Measurements from ENCODE around the gene PITPNM3. TPM values are rescaled to one million over a fixed set of nuclear protein-coding genes. Genes with fewer than 3 reads are reported as not detected.

Gene PITPNM3
- total RNA-seq, 2 donors from 2014 or later, result 5.3 to 7.9 TPM

DNA sequence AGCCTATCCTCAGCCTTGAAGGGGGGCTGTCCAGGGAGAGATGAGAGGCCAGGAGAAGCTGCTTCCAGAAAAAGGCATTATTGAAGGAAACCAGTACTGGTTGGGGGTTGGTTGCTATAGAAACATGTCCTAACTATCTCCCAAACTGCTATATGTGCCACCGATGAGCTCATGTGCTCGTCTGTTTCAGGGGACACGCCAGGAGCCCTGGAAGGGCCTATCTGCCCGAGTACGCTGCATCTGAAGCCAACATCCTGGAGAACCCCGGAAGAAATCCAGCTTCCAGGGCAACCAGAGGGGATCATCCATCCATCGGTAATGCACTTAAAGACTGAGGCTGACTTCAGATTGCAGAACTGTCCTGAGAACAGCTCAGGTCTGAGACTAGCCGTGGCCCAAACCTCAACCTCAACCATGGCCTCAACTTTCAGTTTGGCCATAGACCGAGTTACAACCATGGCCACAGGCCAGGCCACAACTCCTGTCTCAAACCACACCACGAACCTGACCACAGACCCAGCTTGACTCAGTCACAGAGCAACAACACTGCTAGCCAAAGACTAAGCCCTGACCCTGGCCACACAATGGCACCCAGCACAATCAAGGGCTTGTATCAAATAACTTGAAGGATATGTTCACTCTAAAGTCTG is 10.2 kb downstream of the PITPNM3 start:
- intact Hi-C loops (cut with DNase I), result no loop called here
- peaks cover 8% of the 10 kb centered on the region for H3K4me1 ChIP-seq (replicated peaks)
- 89% methylated on average over 10 of the region's 10 CpGs for WGBS
- no peaks in the 10 kb centered on the region for H3K9me3 ChIP-seq
- H3K27ac ChIP-seq, result no peak overlapping the region
- no peak overlapping the region for H3K4me3 ChIP-seq
- H3K36me3 ChIP-seq, result no peaks in the 10 kb centered on the region
- TF ChIP-seq POLR2AphosphoS5 (IDR thresholded peaks at IDR 0.05), result no peak
- TF ChIP-seq, protein P1, sequence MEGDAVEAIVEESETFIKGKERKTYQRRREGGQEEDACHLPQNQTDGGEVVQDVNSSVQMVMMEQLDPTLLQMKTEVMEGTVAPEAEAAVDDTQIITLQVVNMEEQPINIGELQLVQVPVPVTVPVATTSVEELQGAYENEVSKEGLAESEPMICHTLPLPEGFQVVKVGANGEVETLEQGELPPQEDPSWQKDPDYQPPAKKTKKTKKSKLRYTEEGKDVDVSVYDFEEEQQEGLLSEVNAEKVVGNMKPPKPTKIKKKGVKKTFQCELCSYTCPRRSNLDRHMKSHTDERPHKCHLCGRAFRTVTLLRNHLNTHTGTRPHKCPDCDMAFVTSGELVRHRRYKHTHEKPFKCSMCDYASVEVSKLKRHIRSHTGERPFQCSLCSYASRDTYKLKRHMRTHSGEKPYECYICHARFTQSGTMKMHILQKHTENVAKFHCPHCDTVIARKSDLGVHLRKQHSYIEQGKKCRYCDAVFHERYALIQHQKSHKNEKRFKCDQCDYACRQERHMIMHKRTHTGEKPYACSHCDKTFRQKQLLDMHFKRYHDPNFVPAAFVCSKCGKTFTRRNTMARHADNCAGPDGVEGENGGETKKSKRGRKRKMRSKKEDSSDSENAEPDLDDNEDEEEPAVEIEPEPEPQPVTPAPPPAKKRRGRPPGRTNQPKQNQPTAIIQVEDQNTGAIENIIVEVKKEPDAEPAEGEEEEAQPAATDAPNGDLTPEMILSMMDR (IDR thresholded peaks at IDR 0.05), result no peak
- no peak for TF ChIP-seq POLR2A (IDR thresholded peaks at IDR 0.05)
- no peak for DNase-seq (ENCODE audit: low spot score)
- H3K27me3 ChIP-seq (replicated peaks; ENCODE audit: insufficient read depth), result no peaks in the 10 kb centered on the region

DNA sequence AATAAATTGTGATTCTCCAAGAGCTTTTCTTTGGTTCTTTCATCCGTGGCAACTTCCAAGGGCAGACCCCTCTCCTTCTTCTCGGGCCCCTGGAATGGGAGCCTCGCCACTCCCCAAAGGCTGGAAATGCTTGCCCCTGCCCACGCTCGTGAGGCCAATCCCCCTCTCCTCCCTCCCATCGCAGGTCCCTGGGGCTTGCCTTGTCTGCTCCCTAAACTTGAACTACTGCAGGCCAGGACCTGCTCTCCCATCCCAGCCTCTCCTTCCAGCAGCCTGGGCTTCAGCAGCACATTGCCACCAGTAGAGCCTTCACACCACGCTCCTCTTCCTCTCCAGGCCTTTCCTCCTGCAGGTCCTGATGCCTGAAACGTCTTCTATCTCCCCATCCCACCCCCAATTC is 11.1 kb downstream of the PITPNM3 start:
- no peak overlapping the region for H3K4me3 ChIP-seq
- H3K4me1 ChIP-seq (replicated peaks), result peaks cover 8% of the 10 kb centered on the region
- no peak for TF ChIP-seq POLR2AphosphoS5 (IDR thresholded peaks at IDR 0.05)
- TF ChIP-seq POLR2A (IDR thresholded peaks at IDR 0.05), result no peak
- TF ChIP-seq, protein P1 (IDR thresholded peaks at IDR 0.05), result no peak
- 52% methylated on average over 8 of the region's 8 CpGs for whole genome bisulfite sequencing
- H3K27me3 ChIP-seq (replicated peaks; ENCODE audit: insufficient read depth), result no peaks in the 10 kb centered on the region
- no peak overlapping the region for H3K27ac ChIP-seq
- no peaks in the 10 kb centered on the region for H3K36me3 ChIP-seq
- no peaks in the 10 kb centered on the region for H3K9me3 ChIP-seq
- intact Hi-C loops (cut with DNase I), result no loop called here
- DNase-seq (ENCODE audit: low spot score), result no peak

DNA sequence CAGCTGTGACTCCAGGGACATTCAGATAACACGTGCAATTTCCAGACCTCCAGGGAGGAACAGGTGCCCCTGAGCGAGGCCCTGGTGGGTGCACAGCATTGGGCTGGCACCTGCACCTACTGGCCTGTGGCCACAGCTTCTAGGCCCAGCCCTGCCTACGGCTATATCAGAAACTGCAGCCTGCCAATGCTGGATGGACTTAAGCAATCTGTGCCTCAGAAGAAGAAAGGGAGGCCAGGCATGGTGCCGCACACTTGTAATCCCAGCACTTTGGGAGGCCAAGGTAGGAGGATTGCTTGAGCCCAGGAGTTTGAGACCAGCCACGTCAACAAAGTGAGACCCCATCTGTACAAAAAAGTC is 12.4 kb downstream of the PITPNM3 start:
- 91% methylated on average over 5 of the region's 5 CpGs for WGBS
- no peak for DNase-seq (ENCODE audit: low spot score)
- intact Hi-C loops (cut with DNase I), result no loop called here
- Histone ChIP-seq H3K4me1 (replicated peaks) (peaks cover 7% of the 10 kb centered on the region), H3K4me3 (no peak overlapping the region), H3K9me3 (no peaks in the 10 kb centered on the region), H3K27ac (no peak overlapping the region), H3K36me3 (no peaks in the 10 kb centered on the region), H3K27me3 (replicated peaks; ENCODE audit: insufficient read depth) (no peaks in the 10 kb centered on the region)
- TF ChIP-seq, protein P1 (IDR thresholded peaks at IDR 0.05), result no peak
- TF ChIP-seq POLR2A (IDR thresholded peaks at IDR 0.05) (no peak), POLR2AphosphoS5 (IDR thresholded peaks at IDR 0.05) (no peak)

DNA sequence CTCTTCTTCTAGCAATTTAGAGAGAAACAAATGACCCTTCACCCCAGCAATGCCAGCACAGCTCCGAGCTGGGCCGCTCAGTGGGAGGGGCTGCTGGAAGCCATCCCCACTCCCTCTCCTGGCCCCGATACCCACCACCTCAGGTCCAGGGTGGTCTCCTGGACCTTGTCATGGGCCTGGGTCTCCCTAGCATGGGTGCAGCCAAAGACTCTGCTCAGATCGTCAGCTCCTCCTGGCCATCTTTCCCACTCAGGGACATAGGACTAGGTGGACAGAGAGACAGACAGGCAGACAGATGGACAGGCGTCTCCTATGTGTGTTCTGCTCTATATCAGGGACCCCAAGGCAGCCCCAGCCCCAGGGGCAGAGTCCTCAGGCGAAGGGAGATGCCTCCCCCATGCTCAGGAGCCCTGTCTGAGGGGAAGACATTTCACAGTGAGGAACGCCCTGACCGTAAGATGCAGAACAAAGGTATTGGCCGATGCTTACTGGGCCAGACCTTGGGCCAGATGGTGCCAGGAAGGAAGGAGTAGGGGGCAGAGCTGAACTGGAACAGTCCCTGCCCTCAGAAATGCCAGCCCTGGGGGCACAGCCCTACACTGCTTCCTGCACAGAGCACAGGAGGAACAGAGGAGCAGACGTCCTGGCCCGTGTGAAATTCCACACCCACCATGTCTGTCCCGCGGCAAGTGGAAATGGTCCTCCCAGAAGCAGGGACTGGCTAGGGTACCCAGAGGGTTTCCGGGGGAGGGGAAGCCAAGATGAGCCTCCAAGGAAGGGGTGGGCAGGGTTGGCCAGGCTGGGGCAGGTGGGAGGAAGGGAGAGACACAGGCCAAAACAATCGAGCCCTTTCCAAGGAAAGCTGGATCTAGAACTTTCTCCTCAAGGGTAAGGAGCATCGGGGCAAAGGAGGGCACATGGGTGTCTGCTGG is 13.0 kb downstream of the PITPNM3 start:
- H3K27me3 ChIP-seq (replicated peaks; ENCODE audit: insufficient read depth), result no peaks in the 10 kb centered on the region
- TF ChIP-seq, protein P1 (IDR thresholded peaks at IDR 0.05), result no peak
- TF ChIP-seq POLR2A (IDR thresholded peaks at IDR 0.05) (no peak), POLR2AphosphoS5 (IDR thresholded peaks at IDR 0.05) (no peak)
- H3K4me3 ChIP-seq, result no peak overlapping the region
- peaks cover under 1% of the 10 kb centered on the region for H3K4me1 ChIP-seq (replicated peaks)
- no peaks in the 10 kb centered on the region for H3K36me3 ChIP-seq
- intact Hi-C loops (cut with DNase I), result no loop called here
- 78% methylated on average over 16 of the region's 16 CpGs for WGBS
- no peak for DNase-seq (ENCODE audit: low spot score)
- no peaks in the 10 kb centered on the region for H3K9me3 ChIP-seq
- H3K27ac ChIP-seq, result no peak overlapping the region
